H1 (cell line): ENCODE measurements around the gene CCDC91. TPM values are rescaled to one million over a fixed set of nuclear protein-coding genes. Genes with fewer than 3 reads are reported as not detected.

ENCODE experiments used
- CTCF ChIA-PET: fragments of 300-600 bp; sonication (Branson Sonifier 250); formaldehyde crosslinking; loops from one replicate; lab custom pipeline; 2021; ENCODE audit not compliant: partially characterized antibody; lab: Charles Lee
- POLR2A ChIA-PET: fragments of 300-600 bp; sonication (Branson Sonifier 250); formaldehyde crosslinking; loops from one replicate; lab custom pipeline; 2021; ENCODE audit warnings: inconsistent platforms; ENCODE audit not compliant: partially characterized antibody; lab: Charles Lee
- DNase-seq, 2 experiments: peaks; one replicate each; pipeline versions ENCODE4 v3.0.0 to v3.0.0-alpha.2; 2010 to 2022; ENCODE audit warnings: low spot score in 2 of 2, low read depth in 1 of 2, mixed read lengths in 1 of 2
- FAIRE-seq: peaks from 2 replicates; lab custom pipeline; 2011; peaks lifted over from hg19 to GRCh38; lab: Jason Lieb, UNC
- H2AFZ ChIP-seq: 2 replicates; pipeline ENCODE4 v1.8.1; 2012; ENCODE audit warnings: low read length, inconsistent platforms
- H2AK5ac ChIP-seq: 2 replicates; pipeline ENCODE4 v1.6.1; 2013; ENCODE audit warnings: low read depth, low read length
- H2BK120ac ChIP-seq: replicated peaks from 2 replicates; pipeline ENCODE3; 2013; ENCODE audit warnings: low read depth, low read length, inconsistent platforms
- H2BK12ac ChIP-seq: 2 replicates; pipeline ENCODE4 v1.6.1; 2013; ENCODE audit warnings: low read depth, low read length
- H2BK15ac ChIP-seq: 2 replicates; pipeline ENCODE4 v1.6.1; 2013; ENCODE audit warnings: low read length
- H2BK20ac ChIP-seq: 2 replicates; pipeline ENCODE4 v1.6.1; 2013; ENCODE audit warnings: low read length
- H2BK5ac ChIP-seq: 2 replicates; pipeline ENCODE4 v1.6.1; 2013; ENCODE audit warnings: low read depth, low read length
- H3K14ac ChIP-seq: 2 replicates; pipeline ENCODE4 v1.6.1; 2013; ENCODE audit warnings: inconsistent platforms; ENCODE audit not compliant: insufficient read length
- H3K18ac ChIP-seq: 2 replicates; pipeline ENCODE4 v1.6.1; 2013; ENCODE audit warnings: low read length; ENCODE audit errors: extremely low read depth
- H3K23ac ChIP-seq: 2 replicates; pipeline ENCODE4 v1.6.1; 2013; ENCODE audit warnings: inconsistent platforms; ENCODE audit not compliant: insufficient read length
- H3K23me2 ChIP-seq: 2 replicates; pipeline ENCODE4 v1.6.1; 2013; ENCODE audit warnings: low read depth, low read length
- H3K27ac ChIP-seq: 2 replicates; pipeline ENCODE4 v1.6.1; 2011; ENCODE audit warnings: low read depth, low read length, inconsistent platforms
- H3K27me3 ChIP-seq, 4 experiments: replicated peaks in 1 of 4; 1 replicate in 1 of 4; 2 replicates in 3 of 4; pipeline versions ENCODE4 v1.6.1 to v1.8.1; 2011 to 2013; ENCODE audit warnings: low read length in 3 of 4, mild to moderate bottlenecking in 3 of 4, inconsistent platforms in 2 of 4, mixed read lengths in 2 of 4, moderate library complexity in 1 of 4; ENCODE audit not compliant: control insufficient read depth in 3 of 4, insufficient read depth in 3 of 4; ENCODE audit errors: extremely low read depth in 1 of 4
- H3K36me3 ChIP-seq, 4 experiments: 2 replicates each; pipeline versions ENCODE4 v1.6.1 to v1.8.1; 2011 to 2013; ENCODE audit warnings: mild to moderate bottlenecking in 4 of 4, low read length in 3 of 4, moderate library complexity in 2 of 4, control low read depth in 1 of 4, inconsistent platforms in 1 of 4; ENCODE audit not compliant: insufficient read depth in 4 of 4, control insufficient read depth in 2 of 4
- H3K4ac ChIP-seq: replicated peaks from 2 replicates; pipeline ENCODE3; 2013; ENCODE audit warnings: low read length, low read depth, mixed read lengths, inconsistent platforms; ENCODE audit not compliant: insufficient read length
- H3K4me1 ChIP-seq, 4 experiments: replicated peaks in 1 of 4; 1 replicate in 1 of 4; 2 replicates in 3 of 4; pipeline versions ENCODE4 v1.6.1 to v1.8.1; 2011 to 2013; ENCODE audit warnings: low read length in 3 of 4, inconsistent platforms in 2 of 4, mixed read lengths in 1 of 4; ENCODE audit not compliant: insufficient read depth in 4 of 4, control insufficient read depth in 3 of 4
- H3K4me2 ChIP-seq, 2 experiments: 2 replicates each; pipeline versions ENCODE4 v1.6.1 to v1.8.1; 2011 to 2013; ENCODE audit warnings: low read depth in 2 of 2, low read length in 2 of 2, control low read depth in 1 of 2, inconsistent platforms in 1 of 2, mild to moderate bottlenecking in 1 of 2; ENCODE audit not compliant: insufficient read depth in 1 of 2
- H3K4me3 ChIP-seq, 4 experiments: fragments of 200-600, 300-600 bp in 1 of 4; sonication (generic), shearing (Covaris generic), sonication (Bioruptor Twin) in 1 of 4; 2 replicates each; pipeline versions ENCODE4 v1.5.1 to v1.8.1; 2011 to 2016; ENCODE audit warnings: low read length in 4 of 4, low read depth in 3 of 4, control low read depth in 2 of 4, inconsistent platforms in 2 of 4, mild to moderate bottlenecking in 2 of 4, mixed read lengths in 1 of 4, moderate library complexity in 1 of 4; ENCODE audit not compliant: insufficient read depth in 2 of 4; ENCODE audit errors: extremely low read depth in 1 of 4
- H3K56ac ChIP-seq: replicated peaks from 2 replicates; pipeline ENCODE3; 2013; ENCODE audit warnings: low read depth, mild to moderate bottlenecking, mixed read lengths, low read length, inconsistent platforms; ENCODE audit not compliant: insufficient read length
- H3K79me1 ChIP-seq: 2 replicates; pipeline ENCODE4 v1.6.1; 2013; ENCODE audit warnings: low read depth, low read length, control low read depth
- H3K79me2 ChIP-seq, 2 experiments: 2 replicates each; pipeline versions ENCODE4 v1.6.1 to v1.8.1; 2012 to 2013; ENCODE audit warnings: low read length in 2 of 2, mild to moderate bottlenecking in 2 of 2, inconsistent platforms in 1 of 2; ENCODE audit not compliant: insufficient read depth in 2 of 2, control insufficient read depth in 1 of 2
- H3K9ac ChIP-seq, 4 experiments: replicated peaks in 1 of 4; 1 replicate in 1 of 4; 2 replicates in 3 of 4; pipeline versions ENCODE4 v1.6.1 to v1.8.1; 2011 to 2013; ENCODE audit warnings: low read depth in 3 of 4, low read length in 3 of 4, control low read depth in 2 of 4, mild to moderate bottlenecking in 2 of 4, moderate library complexity in 2 of 4, inconsistent platforms in 1 of 4; ENCODE audit errors: extremely low read depth in 1 of 4
- H3K9me3 ChIP-seq, 2 experiments: 2 replicates each; pipeline versions ENCODE4 v1.6.1 to v1.8.1; 2012 to 2013; ENCODE audit warnings: mild to moderate bottlenecking in 2 of 2, moderate library complexity in 2 of 2, control low read depth in 1 of 2, inconsistent platforms in 1 of 2, low read depth in 1 of 2, low read length in 1 of 2, mixed read lengths in 1 of 2; ENCODE audit not compliant: insufficient read depth in 2 of 2
- H4K20me1 ChIP-seq, 2 experiments: replicated peaks in 1 of 2; 2 replicates each; pipeline versions ENCODE3 to v1.8.1; 2011 to 2013; ENCODE audit warnings: inconsistent platforms in 2 of 2, low read length in 2 of 2, mild to moderate bottlenecking in 1 of 2; ENCODE audit not compliant: insufficient read depth in 2 of 2, control insufficient read depth in 1 of 2
- H4K5ac ChIP-seq: 2 replicates; pipeline ENCODE4 v1.6.1; 2013; ENCODE audit warnings: low read length, low read depth, mixed read lengths, inconsistent platforms; ENCODE audit not compliant: insufficient read length
- H4K8ac ChIP-seq: 2 replicates; pipeline ENCODE4 v1.8.0; 2013; ENCODE audit warnings: mild to moderate bottlenecking, moderate library complexity, low read length, inconsistent platforms; ENCODE audit not compliant: insufficient read depth; ENCODE audit errors: extremely low read depth
- H4K91ac ChIP-seq: replicated peaks from 2 replicates; pipeline ENCODE3; 2013; ENCODE audit warnings: low read length, mixed read lengths, inconsistent platforms; ENCODE audit not compliant: insufficient read length
- BACH1 ChIP-seq: IDR thresholded peaks from 2 replicates; pipeline ENCODE4 v1.6.1; 2012; ENCODE audit warnings: low read length, improper control_type of control experiment
- CEBPB ChIP-seq: IDR thresholded peaks from 2 replicates; pipeline ENCODE4 v1.6.1; 2012; ENCODE audit warnings: low read depth, low read length
- CTCF ChIP-seq, 3 experiments: IDR thresholded peaks; 1 replicate in 2 of 3; 2 replicates in 1 of 3; pipeline versions ENCODE4 v1.5.1 to v1.6.1; 2011; ENCODE audit warnings: low read length in 3 of 3, mild to moderate bottlenecking in 3 of 3, inconsistent platforms in 2 of 3, low read depth in 1 of 3, moderate library complexity in 1 of 3; ENCODE audit not compliant: insufficient read depth in 1 of 3; ENCODE audit errors: control extremely low read depth in 1 of 3
- GTF2F1 ChIP-seq: IDR thresholded peaks from 2 replicates; pipeline ENCODE4 v1.6.1; 2012; ENCODE audit warnings: low read depth, low read length, improper control_type of control experiment, borderline replicate concordance
- HDAC2 ChIP-seq, 2 experiments: fragments of 300-600 bp in 1 of 2; sonication (generic) in 1 of 2; IDR thresholded peaks; 2 replicates each; pipeline ENCODE4 v1.6.1; 2011 to 2012; ENCODE audit warnings: low read depth in 2 of 2, low read length in 2 of 2, mild to moderate bottlenecking in 2 of 2, moderate library complexity in 2 of 2, borderline replicate concordance in 1 of 2, inconsistent platforms in 1 of 2
- POLR2AphosphoS5 ChIP-seq: IDR thresholded peaks from 2 replicates; pipeline ENCODE4 v1.6.1; 2011; ENCODE audit warnings: low read depth, low read length
- RAD21 ChIP-seq, 2 experiments: IDR thresholded peaks in 1 of 2; conservative IDR thresholded peaks in 1 of 2; 2 replicates each; pipeline ENCODE4 v1.6.1; 2011; ENCODE audit warnings: low read depth in 2 of 2, low read length in 2 of 2, improper control_type of control experiment in 1 of 2, inconsistent platforms in 1 of 2, mild to moderate bottlenecking in 1 of 2, moderate library complexity in 1 of 2
- RFX5 ChIP-seq: IDR thresholded peaks from 2 replicates; pipeline ENCODE4 v1.6.1; 2011; ENCODE audit warnings: low read depth, low read length, improper control_type of control experiment, borderline replicate concordance
- SAP30 ChIP-seq: fragments of 300-600 bp; sonication (generic); IDR thresholded peaks from 2 replicates; pipeline ENCODE4 v1.7.1; 2012; ENCODE audit warnings: low read length, moderate library complexity, mild to moderate bottlenecking, inconsistent platforms; ENCODE audit not compliant: insufficient read depth, insufficient replicate concordance
- whole genome bisulfite sequencing, 2 experiments: shearing (Covaris generic) in 1 of 2; methylation state at CpG; one replicate each; pipeline versions ENCODE4 v1.1.6 to v1.1.7; 2013 to 2015; ENCODE audit warnings: low lambda C conversion rate in 2 of 2, mixed read lengths in 2 of 2, inconsistent platforms in 1 of 2, low coverage in 1 of 2, missing lambda C conversion rate in 1 of 2; ENCODE audit not compliant: insufficient replicate concordance in 2 of 2, insufficient coverage in 1 of 2, insufficient read length in 1 of 2; ENCODE audit errors: extremely low coverage in 1 of 2, missing lambda C conversion rate in 1 of 2; 5-methylcytosine and 5-hydroxymethylcytosine counted together
- polyA plus RNA-seq, 7 experiments: library from polyadenylated mRNA; depleted of rRNA in 3 of 7; stranded (reverse) in 5 of 7; unstranded in 2 of 7; fragments of >200 nt in 5 of 7; fragments of 200-250 nt in 2 of 7; gene quantifications; 1 replicate in 5 of 7; 2 replicates in 1 of 7; 4 replicates in 1 of 7; pipeline versions ENCODE4 v1.2.1 to v1.2.3, GENCODE V29; 2011 to 2013; ENCODE audit warnings: missing spikeins in 2 of 7, mixed read lengths in 2 of 7
- total RNA-seq: library from RNA; stranded (reverse); fragmentation: NEBNext Ultra II Directional; extraction: Animal tissue kit (Norgen Biotek cat#: 25700); gene quantifications from 2 replicates; pipeline ENCODE4 v1.2.1, GENCODE V29; 2021

Gene CCDC91
- total and polyA plus RNA-seq, 2 of the 8 experiments (the other 6 are each of a cell fraction or from before 2014, with no cell fraction given): 8.6 to 23.1 TPM

- Histone ChIP-seq H3K4me2 (no peak overlapping the region), H2BK5ac (no peak overlapping the region), H3K36me3 (no peaks in the 10 kb centered on the region), H3K9ac (no peak overlapping the region), H3K4ac (no peak overlapping the region), H3K23ac (no peak overlapping the region), H3K27me3 (no peaks in the 10 kb centered on the region), H3K79me1 (no peaks in the 10 kb centered on the region), H3K18ac (no peak overlapping the region), H3K56ac (no peak overlapping the region), H4K20me1 (no peaks in the 10 kb centered on the region), H3K4me3 (no peak overlapping the region), H3K79me2 (no peaks in the 10 kb centered on the region), H3K23me2 (no peaks in the 10 kb centered on the region), H3K14ac (no peak overlapping the region), H4K91ac (no peak overlapping the region), H2BK20ac (no peak overlapping the region), H3K9me3 (0 out of 4 replicates have a peak, but pooled peaks cover 0 to 2% of the 10 kb centered on the region in 2 experiments), H2AK5ac (no peak overlapping the region), H4K8ac (no peak overlapping the region), H3K27ac (no peak overlapping the region), H2BK15ac (no peak overlapping the region), H2BK120ac (no peak overlapping the region), H2BK12ac (no peak overlapping the region), H2AFZ (no peak overlapping the region), H3K4me1 (no peaks in the 10 kb centered on the region), H4K5ac (no peak overlapping the region)
- DNase-seq (no peak), FAIRE-seq (peak; percentile 42)
- WGBS, 2 experiments: 81% methylated on average over 5 of the region's 5 CpGs; no CpG with 5 or more reads in 1 of the 2 experiments
- CTCF ChIA-PET: interaction anchor here (0.6 to 1.8 kb wide), 12 partner anchors 9 to 711 kb away, joined by 3 to 6 read pairs (median 3); no protein-coding TSS in a partner anchor
- POLR2A ChIA-PET: no interaction called here
- peak in 2 of 3 experiments; percentile 24 to 36; a peak in 2 of 4 replicates for TF ChIP-seq CTCF (IDR thresholded peaks at IDR 0.05; ENCODE audit: control extremely low read depth in 1 of 3, insufficient read depth in 1 of 3, low read depth in 1 of 3, low read length in 3 of 3)
- TF ChIP-seq POLR2AphosphoS5: no peak
- no peak for TF ChIP-seq HDAC2 (IDR thresholded peaks at IDR 0.05; ENCODE audit: borderline replicate concordance in 1 of 2, low read depth in 2 of 2, low read length in 2 of 2)
- TF ChIP-seq SAP30: no peak
- TF ChIP-seq BACH1: no peak
- TF ChIP-seq RFX5: no peak
- peak; percentile 56; the same call in 1 of the 2 replicates for TF ChIP-seq CEBPB
- no peak for TF ChIP-seq GTF2F1
- peak; percentile 24 to 41; a peak in 2 of 4 replicates for TF ChIP-seq RAD21 (IDR thresholded peaks at IDR 0.05 in 1 of 2, conservative IDR thresholded peaks at IDR 0.05 in 1 of 2; ENCODE audit: low read depth in 2 of 2, low read length in 2 of 2)
Measured at GRCh38 chr12:28583701-28584261, 393.5 kb downstream of the CCDC91 start.
